Prostate gland (tissue), 2 donors: ENCODE data around the gene AGR3. TPM values are rescaled to one million over a fixed set of nuclear protein-coding genes. Genes with fewer than 3 reads are reported as not detected.

ENCODE experiments used
- DNase-seq: peaks from one replicate; pipeline ENCODE4 v3.0.0-alpha.2; 2019; ENCODE audit warnings: low spot score
- H3K27ac ChIP-seq, 2 donors: fragments of 200-600 bp; sonication (generic); 2 replicates each; pipeline ENCODE4 v1.5.1; 2017 to 2019
- H3K27me3 ChIP-seq: fragments of 200-600 bp; sonication (generic); replicated peaks from 2 replicates; pipeline ENCODE4 v1.5.1; 2019; ENCODE audit not compliant: insufficient read depth
- H3K36me3 ChIP-seq, 2 donors: fragments of 200-600 bp; sonication (generic); 1 replicate in 1 of 2; 2 replicates in 1 of 2; pipeline versions ENCODE4 v1.5.1 to v1.8.1; 2017 to 2019
- H3K4me1 ChIP-seq: fragments of 200-600 bp; sonication (generic); replicated peaks from 2 replicates; pipeline ENCODE4 v1.5.1; 2019
- H3K4me3 ChIP-seq, 2 donors: fragments of 200-600 bp; sonication (generic); 2 replicates each; pipeline ENCODE4 v1.5.1; 2017 to 2019
- H3K9me3 ChIP-seq: fragments of 200-600 bp; sonication (generic); 2 replicates; pipeline ENCODE4 v1.5.1; 2017
- CTCF ChIP-seq, 4 experiments: fragments of 200-600 bp in 2 of 4; fragments of 450-650 bp in 2 of 4; sonication (generic) in 2 of 4; IDR thresholded peaks; 1 replicate in 3 of 4; 2 replicates in 1 of 4; pipeline ENCODE4 v1.5.1; 2016 to 2019; ENCODE audit warnings: antibody characterized with exemption in 4 of 4, mild to moderate bottlenecking in 2 of 4, moderate library complexity in 2 of 4
- POLR2A ChIP-seq: fragments of 450-650 bp; IDR thresholded peaks from one replicate; pipeline ENCODE4 v1.6.1; 2016; ENCODE audit warnings: antibody characterized with exemption, mild to moderate bottlenecking
- POLR2AphosphoS5 ChIP-seq: sonication (generic); formaldehyde crosslinking; IDR thresholded peaks from one replicate; pipeline ENCODE4 v1.6.1; 2017; ENCODE audit warnings: antibody characterized with exemption
- WGBS: methylation state at CpG from one replicate; pipeline ENCODE4 v1.1.5; 2018; 5-methylcytosine and 5-hydroxymethylcytosine counted together
- intact Hi-C: fragments of 100-400 bp; cut with DNase I; formaldehyde crosslinking; loops from one replicate; pipeline ENCODE4 v1.14.2; 2022
- total RNA-seq, 2 donors: library from RNA; depleted of rRNA; stranded (reverse); fragments of >200 nt; gene quantifications; one replicate each; pipeline ENCODE4 v1.1.0, GENCODE V29; 2016

Gene AGR3
- 1 to 10 TPM in 1 of 2 donors, not detected in 1; 6.7 TPM for total RNA-seq

- Histone ChIP-seq H3K9me3 (no peaks in the 10 kb centered on the region), H3K36me3 (no peaks in the 10 kb centered on the region), H3K4me3 (no peak within 1 kb of the TSS), H3K4me1 (no peaks in the 10 kb centered on the region), H3K27ac (no peak within 1 kb of the TSS), H3K27me3 (no peaks in the 10 kb centered on the region)
- intact Hi-C loops: no loop called here
- WGBS: 65% methylated on average over 1 of the region's 1 CpG
- TF ChIP-seq CTCF (IDR thresholded peaks at IDR 0.05) (no peak), POLR2A (no peak), POLR2AphosphoS5 (no peak)
- DNase-seq: no peak
These were observed at the start of gene AGR3 for GRCh38 chr7:16881844-16882243. Gene AGR3 (minus strand): TSS chr7:16881983. CDS start chr7:16878618, 3,365 bp downstream.

- 95% methylated on average over 4 of the region's 4 CpGs for WGBS
- no peaks in the 10 kb centered on the region for H3K36me3 ChIP-seq
These were observed 49.2 kb upstream of the AGR3 start for GRCh38 chr7:16930946-16931345.

GRCh38 chr7:16929146-16929762, 47.5 kb upstream of the AGR3 start:
- WGBS: 54% methylated on average over 1 of the region's 1 CpG
- no peak overlapping the region for H3K27ac ChIP-seq
- intact Hi-C loops: no loop called here

More at GRCh38 chr7:16930946-16931345, 49.2 kb upstream of the AGR3 start:
- Histone ChIP-seq H3K27me3 (no peaks in the 10 kb centered on the region), H3K4me3 (no peak overlapping the region), H3K4me1 (no peaks in the 10 kb centered on the region), H3K9me3 (no peaks in the 10 kb centered on the region), H3K27ac (no peak overlapping the region)
- intact Hi-C loops: no loop called here
- TF ChIP-seq POLR2AphosphoS5 (no peak), POLR2A (no peak), CTCF (IDR thresholded peaks at IDR 0.05) (no peak)
- DNase-seq: no peak

GRCh38 chr7:16926861-16927260, 45.1 kb upstream of the AGR3 start:
- no peak overlapping the region for H3K27ac ChIP-seq
- intact Hi-C loops: no loop called here
- TF ChIP-seq CTCF (IDR thresholded peaks at IDR 0.05) (no peak), POLR2A (no peak), POLR2AphosphoS5 (no peak)
- no peaks in the 10 kb centered on the region for H3K27me3 ChIP-seq
- no peak for DNase-seq
- no peaks in the 10 kb centered on the region for H3K36me3 ChIP-seq
- H3K4me3 ChIP-seq: no peak overlapping the region
- WGBS: 90% methylated on average over 1 of the region's 1 CpG
- H3K9me3 ChIP-seq: no peaks in the 10 kb centered on the region
- H3K4me1 ChIP-seq: no peaks in the 10 kb centered on the region

More at GRCh38 chr7:16929146-16929762, 47.5 kb upstream of the AGR3 start:
- H3K36me3 ChIP-seq: no peaks in the 10 kb centered on the region
- H3K9me3 ChIP-seq: no peaks in the 10 kb centered on the region
- no peak for DNase-seq
- H3K27me3 ChIP-seq: no peaks in the 10 kb centered on the region
- TF ChIP-seq POLR2A (no peak), POLR2AphosphoS5 (no peak), CTCF (IDR thresholded peaks at IDR 0.05) (no peak)
- no peaks in the 10 kb centered on the region for H3K4me1 ChIP-seq
- H3K4me3 ChIP-seq: no peak overlapping the region

GRCh38 chr7:16926283-16926682, 44.5 kb upstream of the AGR3 start:
- 42% methylated on average over 2 of the region's 2 CpGs for WGBS
- no peaks in the 10 kb centered on the region for H3K27me3 ChIP-seq
- intact Hi-C loops: no loop called here
- no peaks in the 10 kb centered on the region for H3K4me1 ChIP-seq
- DNase-seq: no peak
- H3K9me3 ChIP-seq: no peaks in the 10 kb centered on the region
- H3K36me3 ChIP-seq: no peaks in the 10 kb centered on the region
- TF ChIP-seq POLR2A: no peak
- TF ChIP-seq POLR2AphosphoS5: no peak
- peak in 3 of 4 experiments; percentile 28 to 61 (median 28) for TF ChIP-seq CTCF (IDR thresholded peaks at IDR 0.05)
- H3K4me3 ChIP-seq: no peak overlapping the region
- H3K27ac ChIP-seq: no peak overlapping the region
